Measurements from ENCODE around the gene ATG9A.

DNA sequence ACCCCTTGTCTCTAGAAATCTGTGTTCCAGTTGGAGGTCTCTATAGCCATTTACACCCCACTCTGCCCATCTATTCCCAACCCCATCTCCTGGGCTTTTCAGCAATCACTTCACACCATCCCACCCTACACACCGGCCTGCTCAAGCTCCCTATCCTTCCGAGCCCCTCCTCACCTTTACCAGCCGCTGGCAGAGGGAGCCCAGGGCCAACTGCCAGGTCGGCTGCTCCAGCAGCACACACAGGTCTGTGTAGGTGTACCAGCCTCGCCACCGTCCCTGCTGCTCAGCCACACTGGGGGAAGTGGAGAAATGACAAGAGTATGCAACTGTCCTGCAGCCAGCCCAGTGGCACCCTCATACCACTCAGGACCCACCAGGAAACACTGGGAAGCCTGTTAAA, 56.3 kb downstream of the ATG9A start:
- TF ChIP-seq, protein P1, sequence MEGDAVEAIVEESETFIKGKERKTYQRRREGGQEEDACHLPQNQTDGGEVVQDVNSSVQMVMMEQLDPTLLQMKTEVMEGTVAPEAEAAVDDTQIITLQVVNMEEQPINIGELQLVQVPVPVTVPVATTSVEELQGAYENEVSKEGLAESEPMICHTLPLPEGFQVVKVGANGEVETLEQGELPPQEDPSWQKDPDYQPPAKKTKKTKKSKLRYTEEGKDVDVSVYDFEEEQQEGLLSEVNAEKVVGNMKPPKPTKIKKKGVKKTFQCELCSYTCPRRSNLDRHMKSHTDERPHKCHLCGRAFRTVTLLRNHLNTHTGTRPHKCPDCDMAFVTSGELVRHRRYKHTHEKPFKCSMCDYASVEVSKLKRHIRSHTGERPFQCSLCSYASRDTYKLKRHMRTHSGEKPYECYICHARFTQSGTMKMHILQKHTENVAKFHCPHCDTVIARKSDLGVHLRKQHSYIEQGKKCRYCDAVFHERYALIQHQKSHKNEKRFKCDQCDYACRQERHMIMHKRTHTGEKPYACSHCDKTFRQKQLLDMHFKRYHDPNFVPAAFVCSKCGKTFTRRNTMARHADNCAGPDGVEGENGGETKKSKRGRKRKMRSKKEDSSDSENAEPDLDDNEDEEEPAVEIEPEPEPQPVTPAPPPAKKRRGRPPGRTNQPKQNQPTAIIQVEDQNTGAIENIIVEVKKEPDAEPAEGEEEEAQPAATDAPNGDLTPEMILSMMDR (IDR thresholded peaks at IDR 0.05; ENCODE audit: poor library complexity): no peak
- TF ChIP-seq EZH2phosphoT487 (IDR thresholded peaks at IDR 0.05; ENCODE audit: low read depth, severe bottlenecking, unreplicated experiment): no peak
